SIG-M5 treated with dmso at 0.1 percent for 504 hours (cell line): ENCODE data around the gene TMCC3.
"Not testable (repeated sequence)": the region's sequence is repeated elsewhere in the genome, so short reads cannot be mapped to it uniquely, and the experiment has no call there.

ENCODE experiments used
- DNase-seq: peaks from one replicate; lab custom pipeline; 2025; ENCODE audit not compliant: unreplicated experiment; lab: John Stamatoyannopoulos, UW

TMCC3 gene

DNA sequence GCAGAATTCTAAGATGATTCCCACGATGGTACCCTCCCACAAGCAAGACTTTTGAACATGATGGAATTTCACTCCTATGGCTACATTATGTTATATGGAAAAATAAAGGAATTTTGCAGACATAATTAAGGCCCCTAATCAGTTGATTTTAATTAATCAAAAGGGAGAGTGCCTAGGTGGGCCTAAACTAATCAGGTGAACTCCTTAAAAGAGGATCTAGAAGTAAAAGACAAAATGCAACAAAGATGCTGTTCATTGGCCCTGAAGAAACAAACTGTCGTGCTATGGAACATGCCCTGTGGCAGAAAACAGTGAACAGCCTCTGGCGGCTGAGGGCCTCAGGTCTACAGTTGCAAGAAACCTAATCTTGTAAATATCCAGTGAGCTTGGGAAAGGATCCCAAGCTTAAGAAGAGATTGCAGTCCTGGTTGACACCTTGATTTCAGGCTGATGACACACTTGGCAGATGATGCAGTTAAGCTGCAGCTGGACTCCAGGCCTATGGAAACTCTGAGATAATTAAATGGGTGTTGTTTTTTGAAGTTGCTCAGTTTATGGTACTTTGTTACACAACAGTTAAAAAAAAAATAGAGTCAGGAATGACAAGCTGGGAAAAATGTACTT lies 13.8 kb downstream of the TMCC3 start:
- no peak for DNase-seq

DNA sequence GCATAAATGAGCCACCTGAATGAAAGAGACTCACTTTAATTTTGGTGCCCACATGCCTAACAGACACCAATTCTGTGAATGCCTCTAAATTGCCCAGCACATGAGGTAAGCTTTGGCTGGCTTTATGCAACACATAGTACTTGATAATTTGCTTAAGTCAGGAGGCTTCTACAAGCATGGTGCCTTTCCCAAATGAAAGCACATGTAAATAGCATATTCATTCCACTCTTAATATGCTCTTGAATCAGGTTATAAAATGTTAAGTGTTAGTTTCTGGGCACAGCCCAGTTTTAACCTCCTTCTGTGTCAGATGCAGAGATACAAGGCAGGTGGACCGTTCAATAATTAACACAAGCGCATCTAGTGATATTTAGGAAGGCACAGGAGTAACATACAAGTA lies 15.6 kb downstream of the TMCC3 start:
- no peak for DNase-seq

GRCh38 chr12:94633401-94633800 lies 17.0 kb downstream of the TMCC3 start:
- no peak for DNase-seq

DNA sequence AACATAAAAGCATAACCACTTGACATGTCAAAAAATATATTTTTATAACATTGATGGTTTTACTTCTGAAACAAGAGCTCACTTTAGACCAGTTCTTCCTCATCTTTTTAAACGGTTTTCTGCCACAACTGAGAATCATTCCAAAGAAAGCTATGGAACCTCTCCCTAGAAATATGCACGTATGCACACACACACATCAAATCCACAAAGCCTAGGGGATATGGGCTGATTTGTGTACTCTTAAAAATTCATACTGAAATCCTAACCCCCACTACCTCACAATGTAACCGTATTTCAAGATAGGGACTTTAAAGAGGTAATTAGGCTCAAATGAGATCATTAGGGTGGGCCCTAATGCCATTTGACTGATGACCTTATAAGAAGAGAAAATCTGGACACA lies 19.3 kb downstream of the TMCC3 start:
- no peak for DNase-seq

GRCh38 chr12:94628819-94629472 lies 21.4 kb downstream of the TMCC3 start:
- no peak for DNase-seq

DNA sequence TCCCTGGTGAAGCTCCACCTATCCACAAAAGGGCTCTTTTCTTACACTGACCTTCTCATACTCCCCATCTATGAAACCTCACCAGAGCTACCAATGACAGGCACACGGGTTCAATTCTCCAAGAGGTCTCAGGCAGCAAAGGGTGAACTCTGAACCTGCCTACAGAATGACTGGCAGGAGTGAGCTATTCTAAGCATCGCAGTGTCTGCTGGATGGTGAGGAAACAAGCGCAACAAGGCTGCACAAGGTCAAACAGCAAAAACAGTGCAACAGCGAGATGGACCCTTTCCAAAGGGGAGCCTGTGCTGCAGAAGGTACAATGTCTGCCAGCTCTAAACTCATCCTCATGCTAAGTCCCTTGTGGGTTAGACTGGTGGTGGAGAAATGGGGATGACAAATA lies 22.0 kb downstream of the TMCC3 start:
- DNase-seq, result no peak

GRCh38 chr12:94625531-94625930 lies 24.8 kb downstream of the TMCC3 start:
- DNase-seq, result no peak

DNA sequence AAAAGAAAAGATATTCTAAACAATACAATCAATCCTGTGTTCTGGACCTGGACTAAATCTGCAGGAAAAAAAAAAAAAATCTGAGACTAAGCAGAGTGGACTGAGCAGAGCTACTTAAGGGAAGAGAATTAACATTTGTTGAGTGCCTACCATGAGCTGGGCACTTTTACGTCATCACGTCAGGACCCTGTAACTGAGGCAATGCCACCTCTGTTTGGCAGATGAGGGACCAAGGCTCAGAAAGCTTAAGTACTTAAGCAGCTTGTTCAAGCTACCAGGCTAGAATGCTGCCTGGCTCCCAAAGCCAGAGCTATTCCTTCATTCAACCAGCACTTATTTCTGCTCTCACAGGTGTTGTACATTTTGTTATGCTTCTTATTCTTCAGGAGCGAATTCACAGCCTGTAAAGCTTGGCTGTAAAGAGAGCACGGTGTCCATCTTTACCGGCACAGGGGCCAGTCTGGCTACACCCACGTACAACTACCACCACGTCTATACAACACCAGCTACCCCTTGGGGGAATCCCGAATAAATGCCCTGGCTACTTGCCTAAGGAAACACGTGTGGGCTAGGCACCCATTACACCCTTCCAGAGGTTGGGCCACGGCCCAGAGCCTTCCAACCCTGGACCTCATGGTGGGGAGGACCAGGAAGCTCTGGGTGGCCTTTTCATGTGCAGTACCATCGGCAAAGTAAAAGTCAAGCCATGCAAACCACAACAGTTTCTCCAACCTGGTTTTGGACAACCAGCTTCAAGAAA lies 27.0 kb downstream of the TMCC3 start:
- DNase-seq, result no peak

DNA sequence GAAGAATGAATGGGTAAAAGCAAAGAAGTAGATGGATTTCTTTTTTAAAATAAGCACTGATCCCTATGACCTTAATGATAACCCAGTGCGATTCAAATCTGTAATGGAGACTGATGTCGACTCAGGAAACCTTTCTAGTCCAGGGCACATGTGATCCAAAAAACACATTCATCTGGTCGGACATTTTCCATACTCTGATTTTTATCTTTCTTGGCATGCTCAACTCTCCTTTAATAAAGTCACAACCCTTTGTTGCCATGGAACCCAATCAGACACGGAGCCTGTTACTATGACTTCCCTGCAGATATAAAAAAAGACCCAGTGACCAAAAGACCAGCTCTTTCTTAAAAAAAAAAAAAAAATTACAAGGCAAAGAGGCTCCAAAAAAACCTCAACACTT lies 27.9 kb downstream of the TMCC3 start:
- DNase-seq, result no peak

GRCh38 chr12:94621662-94622359 lies 28.5 kb downstream of the TMCC3 start:
- DNase-seq, result no peak

- DNase-seq, result no peak
Measured at GRCh38 chr12:94620621-94621020, 29.7 kb downstream of the TMCC3 start.

- DNase-seq, result no peak
Measured at GRCh38 chr12:94618995-94619695, 31.2 kb downstream of the TMCC3 start.

- no peak for DNase-seq
Measured at GRCh38 chr12:94617101-94617500, 33.3 kb downstream of the TMCC3 start.

- no peak for DNase-seq
Measured at GRCh38 chr12:94616203-94616729, 34.1 kb downstream of the TMCC3 start.

GRCh38 chr12:94615260-94616181 lies 34.8 kb downstream of the TMCC3 start:
- no peak for DNase-seq

GRCh38 chr12:94614288-94614721 lies 36.1 kb downstream of the TMCC3 start:
- DNase-seq, result no peak

DNA sequence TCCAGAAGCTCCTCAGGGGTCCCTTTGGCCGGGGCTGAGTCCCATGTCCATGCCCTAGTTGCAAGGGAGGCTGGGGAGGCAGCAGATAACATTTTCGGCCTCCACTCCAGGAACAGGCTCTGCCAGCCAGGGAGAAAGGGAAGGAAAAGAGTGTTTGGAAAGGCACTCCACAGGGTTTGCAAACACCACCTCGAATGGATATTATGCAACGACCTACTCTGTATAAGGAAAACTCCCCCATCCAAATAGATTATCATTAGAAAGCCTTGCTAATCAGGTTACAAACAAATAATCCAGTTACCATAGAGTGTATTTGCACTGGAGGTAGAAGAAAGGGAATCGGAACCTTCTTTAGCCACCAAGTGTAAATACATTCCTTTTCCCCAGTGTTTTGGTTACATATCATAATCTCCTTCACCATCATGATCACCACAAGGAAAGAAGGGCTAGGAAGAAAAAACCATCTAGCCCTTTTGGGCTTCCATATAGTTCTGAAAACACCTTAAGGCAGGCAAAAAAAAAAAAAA lies 40.4 kb downstream of the TMCC3 start:
- no peak for DNase-seq

DNA sequence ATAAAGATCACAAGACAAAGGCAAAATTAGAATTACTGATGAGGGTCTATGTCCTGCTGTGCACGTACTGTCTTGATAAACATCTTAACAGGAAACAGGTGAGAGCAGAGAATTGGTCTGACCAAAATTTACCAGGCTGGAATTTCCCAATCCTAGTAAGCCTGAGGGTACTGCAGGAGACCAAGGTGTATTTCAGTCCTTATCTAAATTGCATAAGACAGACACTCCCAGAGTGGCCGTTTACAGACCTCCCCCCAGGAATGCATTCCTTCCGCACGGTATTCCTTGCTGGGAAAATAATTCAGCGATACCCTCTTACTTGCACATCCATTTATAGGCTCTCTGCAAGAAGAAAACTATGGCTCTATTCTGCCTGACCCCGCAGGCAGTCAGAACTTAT lies 43.5 kb downstream of the TMCC3 start:
- DNase-seq, result not testable (repeated sequence)

GRCh38 chr12:94604366-94604698 lies 46.0 kb downstream of the TMCC3 start:
- DNase-seq, result no peak
